ENCODE results near the gene HSPA9.

The HSPA9 gene

GRCh38 chr5:138603249-138603920, 28.2 kb upstream of the HSPA9 start:
- Histone ChIP-seq H3K4me1 (no peaks in the 10 kb centered on the region), H3K4me3 (no peak overlapping the region), H3K36me3 (replicated peaks) (no peaks in the 10 kb centered on the region), H3K27me3 (ENCODE audit: low read depth) (peaks cover 6% of the 10 kb centered on the region; the same call in 1 of the 2 replicates), H3K9me3 (no peaks in the 10 kb centered on the region)
- no peak for DNase-seq (ENCODE audit: low spot score in 2 of 2)
- in situ Hi-C loops (cut with MboI; ENCODE audit: low sequenced_read_pairs): no loop called here

DNA sequence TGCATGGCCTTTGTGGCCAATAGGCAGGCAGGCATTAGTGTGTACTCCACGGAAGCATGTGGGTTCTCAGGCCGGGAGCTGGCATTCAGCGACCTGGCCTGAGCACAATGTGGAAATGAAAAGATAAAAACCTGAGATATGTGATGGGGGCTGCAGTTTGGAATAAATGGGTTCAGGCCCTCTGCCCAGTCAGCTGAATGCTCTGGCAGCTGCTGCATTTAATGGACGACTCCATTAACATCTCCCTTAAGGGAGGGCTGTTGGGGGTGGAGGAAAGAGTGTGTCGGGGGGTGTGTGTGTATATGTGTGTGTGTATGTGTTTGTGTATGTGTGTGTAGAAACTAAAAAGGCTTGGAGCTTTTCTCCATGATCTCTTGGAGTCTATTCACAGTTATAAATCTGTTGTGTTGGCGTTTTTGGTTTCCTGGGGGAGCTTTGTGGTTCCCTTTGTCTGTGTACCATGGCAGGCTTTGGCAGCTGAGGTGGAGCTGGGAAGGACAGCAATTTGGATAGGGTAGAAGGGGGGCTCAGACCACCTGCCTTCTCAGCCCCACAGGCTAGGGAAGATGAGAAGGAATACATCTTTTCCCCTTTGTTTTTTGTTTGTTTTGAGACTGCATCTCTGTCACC, 27.3 kb upstream of the HSPA9 start:
- DNase-seq (ENCODE audit: low spot score in 2 of 2): no peak
- in situ Hi-C loops (cut with MboI; ENCODE audit: low sequenced_read_pairs): no loop called here
- H3K27me3 ChIP-seq (ENCODE audit: low read depth): peaks cover 6% of the 10 kb centered on the region; the same call in 1 of the 2 replicates
- H3K36me3 ChIP-seq (replicated peaks): no peaks in the 10 kb centered on the region
- H3K9me3 ChIP-seq: no peaks in the 10 kb centered on the region
- H3K4me3 ChIP-seq: no peak overlapping the region
- H3K4me1 ChIP-seq: no peaks in the 10 kb centered on the region

DNA sequence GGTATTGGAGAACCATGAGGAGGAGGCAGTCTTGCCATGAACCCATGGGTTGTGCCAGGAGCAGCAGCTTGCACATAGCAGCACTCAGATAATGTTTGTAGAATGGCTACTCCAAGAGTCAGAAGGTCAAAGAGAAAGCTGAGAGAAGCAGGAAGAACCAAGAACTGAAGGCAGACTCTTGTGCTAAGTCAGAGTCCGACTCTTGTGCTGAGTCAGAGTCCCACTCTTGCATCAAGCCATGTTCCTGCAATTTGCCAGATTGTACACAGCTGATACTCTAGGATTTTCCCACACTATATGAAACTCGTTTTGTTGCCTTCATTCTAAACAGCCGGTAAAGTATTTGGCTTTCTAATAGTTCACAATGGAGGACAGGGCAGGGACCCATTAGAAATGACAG, 26.2 kb upstream of the HSPA9 start:
- Histone ChIP-seq H3K9me3 (no peaks in the 10 kb centered on the region), H3K4me3 (no peak overlapping the region), H3K4me1 (no peaks in the 10 kb centered on the region), H3K27me3 (ENCODE audit: low read depth) (peaks cover 6% of the 10 kb centered on the region; the same call in 1 of the 2 replicates), H3K36me3 (replicated peaks) (no peaks in the 10 kb centered on the region)
- no peak for DNase-seq (ENCODE audit: low spot score in 2 of 2)
- in situ Hi-C loops (cut with MboI; ENCODE audit: low sequenced_read_pairs): no loop called here

GRCh38 chr5:138600446-138600845, 25.2 kb upstream of the HSPA9 start:
- H3K4me3 ChIP-seq: no peak overlapping the region
- H3K27me3 ChIP-seq (ENCODE audit: low read depth): peaks cover 6% of the 10 kb centered on the region; the same call in 1 of the 2 replicates
- no peaks in the 10 kb centered on the region for H3K36me3 ChIP-seq (replicated peaks)
- no peak for DNase-seq (ENCODE audit: low spot score in 2 of 2)
- no peaks in the 10 kb centered on the region for H3K9me3 ChIP-seq
- in situ Hi-C loops (cut with MboI; ENCODE audit: low sequenced_read_pairs): no loop called here
- no peaks in the 10 kb centered on the region for H3K4me1 ChIP-seq

DNA sequence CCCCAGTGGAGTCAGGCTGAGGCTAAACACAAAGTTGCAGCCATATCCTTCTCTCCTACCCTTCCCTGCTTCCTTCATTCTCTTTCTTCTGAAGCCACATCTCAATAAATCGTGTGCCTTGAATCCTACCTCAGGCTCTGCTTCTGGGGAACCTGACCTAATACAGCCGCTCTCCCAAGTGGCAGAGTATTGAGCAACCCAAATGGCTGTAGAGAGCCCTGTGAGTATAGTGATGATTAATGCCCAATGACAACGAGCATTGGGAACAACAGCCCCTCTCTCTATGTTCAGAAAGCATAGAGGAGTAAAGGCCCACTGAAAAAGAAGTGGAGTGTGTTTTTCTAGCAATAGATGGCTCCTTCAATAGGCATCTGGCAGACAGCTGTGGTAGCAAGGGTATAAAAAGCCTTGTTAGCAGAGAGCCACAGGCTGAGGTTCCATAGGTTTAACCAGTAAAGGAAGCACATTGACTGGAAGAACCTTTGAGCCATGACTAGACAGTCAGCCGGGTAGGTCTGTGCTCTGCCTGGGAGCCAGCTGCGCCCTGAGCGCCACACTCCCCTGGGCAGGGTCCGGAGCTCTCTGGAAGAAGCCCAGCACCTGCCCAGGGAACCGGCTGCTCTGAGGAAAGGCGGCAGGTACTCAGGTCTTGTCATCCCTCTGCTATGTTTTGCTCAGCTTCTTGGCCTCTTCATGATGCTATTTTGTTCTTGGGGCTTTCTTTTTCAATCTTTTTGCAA, 22.6 kb upstream of the HSPA9 start:
- 0 out of 2 replicates have a peak, but pooled peaks cover 2% of the 10 kb centered on the region for H3K27me3 ChIP-seq (ENCODE audit: low read depth)
- in situ Hi-C loops (cut with MboI; ENCODE audit: low sequenced_read_pairs): no loop called here
- no peaks in the 10 kb centered on the region for H3K4me1 ChIP-seq
- DNase-seq (ENCODE audit: low spot score in 2 of 2): no peak
- H3K36me3 ChIP-seq (replicated peaks): no peaks in the 10 kb centered on the region; the same call in 1 of the 2 replicates
- no peak overlapping the region for H3K4me3 ChIP-seq
- no peaks in the 10 kb centered on the region for H3K9me3 ChIP-seq

GRCh38 chr5:138596105-138596881, 21.1 kb upstream of the HSPA9 start:
- Histone ChIP-seq H3K4me1 (no peaks in the 10 kb centered on the region), H3K9me3 (no peaks in the 10 kb centered on the region), H3K27me3 (ENCODE audit: low read depth) (no peaks in the 10 kb centered on the region), H3K4me3 (no peak overlapping the region), H3K36me3 (replicated peaks) (no peaks in the 10 kb centered on the region; the same call in 1 of the 2 replicates)
- in situ Hi-C loops (cut with MboI; ENCODE audit: low sequenced_read_pairs): no loop called here
- DNase-seq (ENCODE audit: low spot score in 2 of 2): no peak

DNA sequence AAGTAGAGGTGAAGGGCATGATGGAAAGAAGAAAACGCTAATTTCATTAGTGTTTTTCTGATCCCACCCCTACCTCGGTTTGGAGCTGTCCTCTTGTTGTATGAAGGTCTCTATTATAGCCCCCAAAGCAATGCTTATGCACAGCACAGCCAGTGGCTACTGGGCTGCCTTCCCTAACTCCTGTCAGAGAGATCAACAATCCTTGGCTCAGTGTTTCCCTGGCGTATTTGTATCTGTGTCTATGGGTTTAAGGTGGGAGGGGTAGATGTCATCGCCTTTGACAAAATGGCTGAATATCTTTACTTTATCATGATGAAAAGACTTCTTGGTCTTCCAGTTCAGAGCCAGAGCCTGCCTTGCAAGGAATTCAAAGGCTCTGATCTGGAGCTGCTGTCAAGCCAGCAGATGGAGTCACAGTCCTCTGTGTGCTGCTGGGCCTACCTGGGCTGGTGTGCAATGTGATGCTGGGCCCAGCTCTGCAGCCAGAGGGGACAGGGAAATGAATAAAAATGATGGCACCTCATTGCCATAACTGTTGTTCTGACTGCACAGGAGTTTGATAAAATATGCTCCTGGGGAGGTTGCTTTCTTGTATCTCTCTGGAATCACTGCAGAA, 20.1 kb upstream of the HSPA9 start:
- DNase-seq (ENCODE audit: low spot score in 2 of 2): no peak
- H3K36me3 ChIP-seq (replicated peaks): no peaks in the 10 kb centered on the region; the same call in 1 of the 2 replicates
- no peaks in the 10 kb centered on the region for H3K4me1 ChIP-seq
- in situ Hi-C loops (cut with MboI; ENCODE audit: low sequenced_read_pairs): no loop called here
- H3K27me3 ChIP-seq (ENCODE audit: low read depth): no peaks in the 10 kb centered on the region
- no peak overlapping the region for H3K4me3 ChIP-seq
- no peaks in the 10 kb centered on the region for H3K9me3 ChIP-seq

- in situ Hi-C loops (cut with MboI; ENCODE audit: low sequenced_read_pairs): no loop called here
- no peaks in the 10 kb centered on the region for H3K27me3 ChIP-seq (ENCODE audit: low read depth)
- no peaks in the 10 kb centered on the region for H3K9me3 ChIP-seq
- no peaks in the 10 kb centered on the region; the same call in 1 of the 2 replicates for H3K36me3 ChIP-seq (replicated peaks)
- H3K4me1 ChIP-seq: no peaks in the 10 kb centered on the region
- H3K4me3 ChIP-seq: no peak overlapping the region
- DNase-seq (ENCODE audit: low spot score in 2 of 2): no peak
Measured at GRCh38 chr5:138594305-138595058, 19.3 kb upstream of the HSPA9 start.

DNA sequence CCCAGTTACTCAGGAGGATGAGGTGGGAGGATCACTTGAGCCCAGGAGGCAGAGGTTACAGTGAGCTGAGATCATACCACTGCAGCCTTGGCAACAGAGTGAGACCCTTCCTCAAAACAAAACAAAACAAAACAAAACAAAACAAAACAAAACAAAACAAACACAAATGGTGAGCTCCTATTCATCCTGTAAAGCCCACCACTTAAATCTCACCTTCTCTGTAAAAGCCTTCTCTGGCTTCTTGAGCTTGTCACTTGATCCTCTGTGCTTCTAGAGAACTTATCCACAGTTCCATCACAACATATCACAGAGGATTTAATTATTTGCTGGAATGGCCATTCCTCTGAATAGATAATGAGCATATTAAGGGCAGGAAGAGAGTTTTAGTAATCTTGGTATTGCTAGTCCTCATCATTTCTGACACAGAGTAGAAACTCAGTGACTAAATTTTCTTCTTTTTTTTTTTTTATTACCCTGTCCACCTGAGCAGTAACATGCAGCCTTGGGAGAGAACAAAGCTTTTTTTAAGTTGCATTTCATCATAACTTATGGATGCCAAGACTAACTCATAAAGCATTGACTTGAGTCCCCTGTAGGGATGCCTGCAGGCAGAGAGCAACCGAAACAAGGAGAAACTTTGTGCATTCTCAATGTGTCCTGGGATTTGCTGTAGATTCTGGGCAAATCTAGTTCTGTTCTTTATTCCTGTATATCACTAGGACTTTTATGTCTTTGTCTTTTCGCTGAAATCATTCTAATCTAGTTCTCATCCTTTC, 13.0 kb upstream of the HSPA9 start:
- H3K4me3 ChIP-seq: no peak overlapping the region
- no peak for DNase-seq (ENCODE audit: low spot score in 2 of 2)
- in situ Hi-C loops (cut with MboI; ENCODE audit: low sequenced_read_pairs): no loop called here
- no peaks in the 10 kb centered on the region for H3K27me3 ChIP-seq (ENCODE audit: low read depth)
- H3K4me1 ChIP-seq: no peaks in the 10 kb centered on the region
- H3K36me3 ChIP-seq (replicated peaks): no peaks in the 10 kb centered on the region
- H3K9me3 ChIP-seq: no peaks in the 10 kb centered on the region

DNA sequence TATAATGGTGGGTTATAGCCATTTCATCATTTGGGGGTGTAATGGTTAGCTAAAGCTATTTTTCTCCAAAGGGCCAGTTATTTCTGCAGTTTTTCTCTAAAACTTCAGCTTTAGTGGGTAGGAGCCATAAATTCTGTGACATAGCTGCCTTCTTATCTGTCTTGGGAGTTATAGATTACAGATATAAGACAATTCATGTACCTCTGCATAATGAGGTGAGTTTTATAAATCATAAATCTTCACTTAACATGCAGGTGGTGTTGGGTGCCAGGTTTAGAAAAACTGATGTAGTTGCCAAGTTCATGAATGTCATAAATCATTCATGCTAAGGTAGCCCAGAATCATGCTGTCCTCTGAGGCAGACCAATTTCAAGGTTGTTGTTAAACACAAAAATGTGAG, 10.0 kb upstream of the HSPA9 start:
- H3K9me3 ChIP-seq: no peaks in the 10 kb centered on the region
- no peak for DNase-seq (ENCODE audit: low spot score in 2 of 2)
- H3K4me3 ChIP-seq: no peak overlapping the region
- in situ Hi-C loops (cut with MboI; ENCODE audit: low sequenced_read_pairs): no loop called here
- H3K27me3 ChIP-seq (ENCODE audit: low read depth): no peaks in the 10 kb centered on the region
- no peaks in the 10 kb centered on the region for H3K4me1 ChIP-seq
- no peaks in the 10 kb centered on the region for H3K36me3 ChIP-seq (replicated peaks)

DNA sequence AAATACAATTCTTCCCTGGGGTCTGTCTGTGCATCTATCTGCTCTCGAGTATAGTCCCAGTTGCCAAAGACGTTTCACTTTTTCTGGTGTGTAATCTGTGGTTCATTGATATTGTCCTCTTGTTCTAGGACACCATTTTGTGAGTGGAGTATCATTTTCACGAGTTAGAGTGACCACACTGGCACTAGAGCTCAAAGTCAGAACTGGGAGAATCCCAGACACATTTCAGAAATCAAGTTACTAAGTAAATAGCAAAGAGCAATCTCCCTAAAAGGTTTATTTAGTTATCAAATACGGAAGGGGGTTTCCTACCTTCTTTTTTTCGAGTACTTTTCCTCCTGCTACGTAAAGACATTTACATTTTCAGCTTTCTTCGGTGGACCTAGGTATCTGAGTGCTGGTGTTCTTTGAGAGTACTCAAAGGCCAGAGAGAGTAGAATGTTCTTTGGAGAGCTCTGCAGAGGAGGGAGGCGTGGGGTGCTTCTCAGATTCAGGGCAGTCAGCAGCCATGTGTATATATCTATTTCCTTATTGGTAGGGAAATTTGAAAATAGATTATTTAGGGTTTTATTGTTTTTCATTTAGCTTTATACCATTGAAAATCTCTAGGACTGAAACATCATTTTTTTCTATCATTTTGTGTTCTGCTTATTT, 8.9 kb upstream of the HSPA9 start:
- Histone ChIP-seq H3K4me1 (no peaks in the 10 kb centered on the region), H3K4me3 (no peak overlapping the region), H3K36me3 (replicated peaks) (no peaks in the 10 kb centered on the region), H3K27me3 (ENCODE audit: low read depth) (no peaks in the 10 kb centered on the region), H3K9me3 (no peaks in the 10 kb centered on the region)
- DNase-seq (ENCODE audit: low spot score in 2 of 2): no peak
- in situ Hi-C loops (cut with MboI; ENCODE audit: low sequenced_read_pairs): no loop called here

- H3K36me3 ChIP-seq (replicated peaks): no peaks in the 10 kb centered on the region
- H3K27me3 ChIP-seq (ENCODE audit: low read depth): no peaks in the 10 kb centered on the region
- no peaks in the 10 kb centered on the region for H3K4me1 ChIP-seq
- no peaks in the 10 kb centered on the region for H3K9me3 ChIP-seq
- H3K4me3 ChIP-seq: no peak overlapping the region
- in situ Hi-C loops (cut with MboI; ENCODE audit: low sequenced_read_pairs): no loop called here
- no peak for DNase-seq (ENCODE audit: low spot score in 2 of 2)
Measured at GRCh38 chr5:138582959-138583358, 7.8 kb upstream of the HSPA9 start.
